ENCODE data around the gene DNAJC1. TPM values are rescaled to one million over a fixed set of nuclear protein-coding genes. Genes with fewer than 3 reads are reported as not detected.

Gene DNAJC1
- total and polyA plus RNA-seq, 4 experiments from 2014 or later, result 13.0 to 22.0 (median 15.8) TPM

GRCh38 chr10:21791276-21791675 lies 212.3 kb downstream of the DNAJC1 start:
- Mint-ChIP-seq H3K27me3 (no peaks in the 10 kb centered on the region), H3K4me3 (no peak overlapping the region), H3K27ac (no peak overlapping the region), H3K36me3 (peaks cover 19 to 34% of the 10 kb centered on the region in 2 donors), H3K4me1 (peaks cover 0 to 4% (median 2%) of the 10 kb centered on the region in 4 donors), H3K9me3 (peaks cover 0 to 22% (median 11%) of the 10 kb centered on the region in 8 donors)
- POLR2A ChIA-PET (ENCODE audit: partially characterized antibody), result no interaction called here
- no peak overlapping the region for H3K27ac ChIP-seq (ENCODE audit: low read depth, low read length)
- H3K4me3 ChIP-seq (ENCODE audit: low read length in 2 of 2), result no peak overlapping the region
- no peaks in the 10 kb centered on the region for H3K4me1 ChIP-seq (ENCODE audit: insufficient read depth, low read length)
- no peaks in the 10 kb centered on the region for H3K36me3 ChIP-seq (ENCODE audit: insufficient read depth, low read length)
- no peaks in the 10 kb centered on the region for H3K27me3 ChIP-seq (ENCODE audit: insufficient read depth, low read length)
- CTCF ChIA-PET (ENCODE audit: partially characterized antibody), result interaction anchor here (1.4 kb wide), 1 partner anchor 10 kb away, joined by 3 read pairs; no protein-coding TSS in a partner anchor
- DNase-seq, result no peak
- H3K9me3 ChIP-seq (ENCODE audit: control insufficient read depth in 1 of 2, low read length in 2 of 2), result no peaks in the 10 kb centered on the region
- intact Hi-C loops (cut with micrococcal nuclease), result no loop called here

- Mint-ChIP-seq H3K4me1 (peaks cover 5 to 14% (median 6%) of the 10 kb centered on the region in 4 donors), H3K27me3 (no peaks in the 10 kb centered on the region), H3K27ac (no peak overlapping the region), H3K9me3 (peaks cover 0 to 12% (median 4%) of the 10 kb centered on the region in 8 donors), H3K4me3 (no peak overlapping the region), H3K36me3 (peaks cover 14 to 29% of the 10 kb centered on the region in 2 donors)
- H3K36me3 ChIP-seq (ENCODE audit: insufficient read depth, low read length), result no peaks in the 10 kb centered on the region
- no peak overlapping the region for H3K27ac ChIP-seq (ENCODE audit: low read depth, low read length)
- H3K4me3 ChIP-seq (ENCODE audit: low read length in 2 of 2), result no peak overlapping the region
- no peaks in the 10 kb centered on the region for H3K9me3 ChIP-seq (ENCODE audit: control insufficient read depth in 1 of 2, low read length in 2 of 2)
- intact Hi-C loops (cut with micrococcal nuclease), result no loop called here
- peaks cover 9% of the 10 kb centered on the region for H3K4me1 ChIP-seq (ENCODE audit: insufficient read depth, low read length)
- DNase-seq, result no peak
- ChIA-PET CTCF (ENCODE audit: partially characterized antibody) (no interaction called here), POLR2A (ENCODE audit: partially characterized antibody) (no interaction called here)
- no peaks in the 10 kb centered on the region for H3K27me3 ChIP-seq (ENCODE audit: insufficient read depth, low read length)
Observed at GRCh38 chr10:21776883-21777282, 226.6 kb downstream of the DNAJC1 start.

- CTCF ChIA-PET (ENCODE audit: partially characterized antibody), result no interaction called here
- H3K27me3 ChIP-seq (ENCODE audit: insufficient read depth, low read length), result no peaks in the 10 kb centered on the region
- H3K4me1 ChIP-seq (ENCODE audit: insufficient read depth, low read length), result no peaks in the 10 kb centered on the region
- H3K4me3 ChIP-seq (ENCODE audit: low read length in 2 of 2), result no peak overlapping the region
- H3K4me3 Mint-ChIP-seq, result no peak overlapping the region
- no peaks in the 10 kb centered on the region for H3K27me3 Mint-ChIP-seq
- no peak for DNase-seq
- intact Hi-C loops (cut with micrococcal nuclease), result no loop called here
- H3K36me3 ChIP-seq (ENCODE audit: insufficient read depth, low read length), result no peaks in the 10 kb centered on the region
- peaks cover 0 to 12% of the 10 kb centered on the region in 2 donors for H3K36me3 Mint-ChIP-seq
- no peaks in the 10 kb centered on the region for H3K9me3 ChIP-seq (ENCODE audit: control insufficient read depth in 1 of 2, low read length in 2 of 2)
- POLR2A ChIA-PET (ENCODE audit: partially characterized antibody), result no interaction called here
- no peaks in the 10 kb centered on the region for H3K9me3 Mint-ChIP-seq
- no peak overlapping the region for H3K27ac Mint-ChIP-seq
- no peak overlapping the region for H3K27ac ChIP-seq (ENCODE audit: low read depth, low read length)
- peaks cover 0 to 6% (median 5%) of the 10 kb centered on the region in 4 donors for H3K4me1 Mint-ChIP-seq
Observed at GRCh38 chr10:21771219-21771618, 232.3 kb downstream of the DNAJC1 start.

DNA sequence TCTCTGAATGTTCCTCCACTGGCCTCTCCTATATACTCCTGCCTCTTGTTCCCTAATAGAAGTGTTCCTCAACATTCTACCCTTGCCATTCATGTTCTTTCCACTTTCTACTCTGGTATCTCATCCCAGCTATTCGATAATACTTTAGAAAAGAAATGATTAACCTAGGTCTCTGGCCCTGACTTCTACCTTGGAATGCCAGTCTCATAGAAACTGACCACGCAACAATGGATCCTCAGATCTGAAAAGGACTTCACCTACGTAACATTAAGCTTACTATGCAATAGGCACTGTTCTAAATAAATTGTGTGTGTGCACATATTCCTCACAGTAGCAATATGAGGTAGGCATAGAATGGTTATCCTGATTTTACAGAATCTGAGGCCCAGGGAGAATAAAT lies 234.5 kb downstream of the DNAJC1 start:
- no peaks in the 10 kb centered on the region for H3K27me3 Mint-ChIP-seq
- CTCF ChIA-PET (ENCODE audit: partially characterized antibody), result no interaction called here
- no peak for DNase-seq
- Histone ChIP-seq H3K27ac (ENCODE audit: low read depth, low read length) (no peak overlapping the region), H3K27me3 (ENCODE audit: insufficient read depth, low read length) (no peaks in the 10 kb centered on the region), H3K4me3 (ENCODE audit: low read length in 2 of 2) (no peak overlapping the region), H3K9me3 (ENCODE audit: control insufficient read depth in 1 of 2, low read length in 2 of 2) (no peaks in the 10 kb centered on the region), H3K4me1 (ENCODE audit: insufficient read depth, low read length) (no peaks in the 10 kb centered on the region), H3K36me3 (ENCODE audit: insufficient read depth, low read length) (no peaks in the 10 kb centered on the region)
- no peak overlapping the region for H3K4me3 Mint-ChIP-seq
- peaks cover 3 to 13% of the 10 kb centered on the region in 2 donors for H3K36me3 Mint-ChIP-seq
- intact Hi-C loops (cut with micrococcal nuclease), result no loop called here
- H3K4me1 Mint-ChIP-seq, result peaks cover 5 to 11% (median 9%) of the 10 kb centered on the region in 4 donors
- POLR2A ChIA-PET (ENCODE audit: partially characterized antibody), result no interaction called here
- no peaks in the 10 kb centered on the region for H3K9me3 Mint-ChIP-seq
- peak overlapping the region in 2 of 7 donors; percentile 3 to 40 for H3K27ac Mint-ChIP-seq

- Mint-ChIP-seq H3K4me3 (peak overlapping the region in 5 of 8 donors; percentile 3 to 71 (median 14)), H3K9me3 (no peaks in the 10 kb centered on the region), H3K27me3 (no peaks in the 10 kb centered on the region), H3K4me1 (peaks cover 4 to 8% (median 4%) of the 10 kb centered on the region in 4 donors), H3K36me3 (peaks cover 7 to 10% of the 10 kb centered on the region in 2 donors), H3K27ac (peak overlapping the region in 6 of 7 donors; percentile 6 to 88 (median 76))
- CTCF ChIA-PET (ENCODE audit: partially characterized antibody), result no interaction called here
- Histone ChIP-seq H3K9me3 (ENCODE audit: control insufficient read depth in 1 of 2, low read length in 2 of 2) (no peaks in the 10 kb centered on the region), H3K36me3 (ENCODE audit: insufficient read depth, low read length) (no peaks in the 10 kb centered on the region), H3K27ac (ENCODE audit: low read depth, low read length) (no peak overlapping the region), H3K4me1 (ENCODE audit: insufficient read depth, low read length) (no peaks in the 10 kb centered on the region), H3K4me3 (ENCODE audit: low read length in 2 of 2) (no peak overlapping the region), H3K27me3 (ENCODE audit: insufficient read depth, low read length) (no peaks in the 10 kb centered on the region)
- DNase-seq, result peak in 4 of 5 donors; percentile 21 to 51 (median 34)
- intact Hi-C loops (cut with micrococcal nuclease), result no loop called here
- POLR2A ChIA-PET (ENCODE audit: partially characterized antibody), result interaction anchor here (1.0 to 1.4 kb wide), 2 partner anchors 18 to 62 kb away, joined by 3 read pairs; no protein-coding TSS in a partner anchor
Observed at GRCh38 chr10:21764466-21765189, 238.9 kb downstream of the DNAJC1 start.

DNA sequence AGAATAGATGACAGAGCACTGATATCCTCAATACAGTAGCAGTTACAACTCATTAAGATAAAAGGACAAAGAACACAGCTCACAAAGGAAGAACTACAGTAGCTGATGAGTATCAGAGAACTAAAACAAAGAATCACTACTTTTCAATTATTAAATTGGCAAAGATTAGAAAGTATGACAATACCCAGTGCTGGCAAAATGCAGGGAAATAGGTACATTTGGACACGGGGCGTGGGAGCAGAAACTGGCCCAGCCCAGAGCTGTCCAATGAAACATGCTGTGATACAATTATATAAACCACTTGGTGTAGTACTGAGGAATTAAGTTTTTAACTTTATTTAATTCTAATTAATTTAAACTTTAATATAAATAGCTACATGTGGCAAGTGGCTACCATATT lies 243.2 kb downstream of the DNAJC1 start:
- no peak overlapping the region for H3K4me3 Mint-ChIP-seq
- ChIA-PET CTCF (ENCODE audit: partially characterized antibody) (interaction anchor here (0.5 to 1.3 kb wide), 2 partner anchors 32 to 139 kb away, joined by 3 read pairs; no protein-coding TSS in a partner anchor), POLR2A (ENCODE audit: partially characterized antibody) (interaction anchor here (0.6 to 1.4 kb wide), 3 partner anchors 9 to 223 kb away, joined by 3 to 4 read pairs (median 3); no protein-coding TSS in a partner anchor)
- DNase-seq, result no peak
- Histone ChIP-seq H3K27ac (ENCODE audit: low read depth, low read length) (no peak overlapping the region), H3K4me3 (ENCODE audit: low read length in 2 of 2) (no peak overlapping the region), H3K4me1 (ENCODE audit: insufficient read depth, low read length) (no peaks in the 10 kb centered on the region), H3K36me3 (ENCODE audit: insufficient read depth, low read length) (peaks cover 5% of the 10 kb centered on the region), H3K9me3 (ENCODE audit: control insufficient read depth in 1 of 2, low read length in 2 of 2) (no peaks in the 10 kb centered on the region), H3K27me3 (ENCODE audit: insufficient read depth, low read length) (no peaks in the 10 kb centered on the region)
- intact Hi-C loops (cut with micrococcal nuclease), result no loop called here
- no peak overlapping the region for H3K27ac Mint-ChIP-seq
- H3K27me3 Mint-ChIP-seq, result no peaks in the 10 kb centered on the region
- peaks cover 28 to 36% of the 10 kb centered on the region in 2 donors for H3K36me3 Mint-ChIP-seq
- H3K9me3 Mint-ChIP-seq, result no peaks in the 10 kb centered on the region
- H3K4me1 Mint-ChIP-seq, result peaks cover 3 to 5% (median 4%) of the 10 kb centered on the region in 4 donors

DNA sequence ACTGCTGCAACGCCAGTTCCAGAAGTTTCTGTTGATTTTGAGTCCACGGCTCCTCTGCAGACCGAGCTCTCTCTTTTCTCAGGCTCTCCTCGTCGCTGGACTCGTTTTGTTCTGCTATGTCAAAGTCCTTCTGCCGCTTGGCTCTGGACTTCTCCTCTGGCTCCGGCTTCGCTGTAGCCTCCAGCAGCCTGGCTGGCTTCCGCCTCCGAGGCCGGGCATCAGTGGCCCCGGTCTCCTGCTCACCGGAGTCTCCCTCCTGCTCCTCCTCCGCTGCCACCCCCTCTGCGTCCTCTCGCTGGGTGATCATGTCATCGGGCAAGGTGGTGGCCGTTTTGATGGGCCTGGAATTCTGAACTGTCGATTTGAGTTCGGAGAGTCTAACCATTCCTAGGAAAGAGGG lies 244.3 kb downstream of the DNAJC1 start:
- Mint-ChIP-seq H3K27ac (no peak overlapping the region), H3K4me1 (no peaks in the 10 kb centered on the region), H3K4me3 (no peak overlapping the region), H3K27me3 (no peaks in the 10 kb centered on the region), H3K9me3 (no peaks in the 10 kb centered on the region), H3K36me3 (peaks cover 25 to 37% of the 10 kb centered on the region in 2 donors)
- no peak overlapping the region for H3K4me3 ChIP-seq (ENCODE audit: low read length in 2 of 2)
- CTCF ChIA-PET (ENCODE audit: partially characterized antibody), result no interaction called here
- H3K27ac ChIP-seq (ENCODE audit: low read depth, low read length), result no peak overlapping the region
- no peaks in the 10 kb centered on the region for H3K27me3 ChIP-seq (ENCODE audit: insufficient read depth, low read length)
- intact Hi-C loops (cut with micrococcal nuclease), result no loop called here
- POLR2A ChIA-PET (ENCODE audit: partially characterized antibody), result no interaction called here
- H3K4me1 ChIP-seq (ENCODE audit: insufficient read depth, low read length), result no peaks in the 10 kb centered on the region
- H3K36me3 ChIP-seq (ENCODE audit: insufficient read depth, low read length), result peaks cover 8% of the 10 kb centered on the region
- no peaks in the 10 kb centered on the region for H3K9me3 ChIP-seq (ENCODE audit: control insufficient read depth in 1 of 2, low read length in 2 of 2)
- DNase-seq, result no peak
